A549 (cell line): ENCODE measurements around the gene LMBR1.

Experiments used
- CTCF ChIP-seq: fragments of >200 bp; sonication (Bioruptor Twin); formaldehyde crosslinking; IDR thresholded peaks from 3 replicates; pipeline ENCODE4 v1.5.1; 2016
- ELK1 ChIP-seq: fragments of 150-350 bp; IDR thresholded peaks from 2 replicates; pipeline ENCODE4 v1.6.1; 2014; ENCODE audit warnings: low read depth, mild to moderate bottlenecking, low read length
- EP300 ChIP-seq, 2 experiments: fragments of >200 bp; sonication (Bioruptor Twin); formaldehyde crosslinking; IDR thresholded peaks; 2 replicates in 1 of 2; 3 replicates in 1 of 2; pipeline ENCODE4 v1.6.1; 2016 to 2017
- POLR2A ChIP-seq: IDR thresholded peaks from 2 replicates; pipeline ENCODE4 v1.6.1; 2012; ENCODE audit warnings: mild to moderate bottlenecking, low read length
- RARB ChIP-seq: fragments of 250-450 bp; sonication (Bioruptor Pico); IDR thresholded peaks from 2 replicates; pipeline ENCODE4 v1.8.0; 2021; ENCODE audit warnings: mild to moderate bottlenecking, moderate library complexity
- RCOR1 ChIP-seq: fragments of 150-350 bp; IDR thresholded peaks from 2 replicates; pipeline ENCODE4 v1.6.1; 2014; ENCODE audit warnings: antibody characterized with exemption, low read length, low read depth

GRCh38 chr7:156628562-156628961 lies 264.4 kb downstream of the LMBR1 start:
- TF ChIP-seq RCOR1 = no peak
- TF ChIP-seq CTCF = no peak
- TF ChIP-seq RARB = no peak
- TF ChIP-seq EP300 (IDR thresholded peaks at IDR 0.05) = no peak
- TF ChIP-seq ELK1 = no peak
- no peak for TF ChIP-seq POLR2A
